H1 (cell line): ENCODE data around the gene WDR3. TPM values are rescaled to one million over a fixed set of nuclear protein-coding genes. Genes with fewer than 3 reads are reported as not detected.
A peak's percentile ranks its signal among the peaks of the same experiment; 100 is the strongest.

Source experiments
- BACH1 ChIP-seq: IDR thresholded peaks from 2 replicates; pipeline ENCODE4 v1.6.1; 2012; ENCODE audit warnings: low read length, improper control_type of control experiment
- CBX5 ChIP-seq: fragments of 300-800, 300-1000 bp; sonication (generic); IDR thresholded peaks from 2 replicates; pipeline ENCODE4 v1.7.1; 2016; ENCODE audit warnings: antibody characterized with exemption, low read length, low read depth
- CHD7 ChIP-seq: fragments of 300-600 bp; sonication (generic); IDR thresholded peaks from 2 replicates; pipeline ENCODE4 v1.7.1; 2012; ENCODE audit warnings: low read length, moderate library complexity, mild to moderate bottlenecking, inconsistent platforms; ENCODE audit not compliant: insufficient replicate concordance
- EZH2 ChIP-seq: fragments of 200-600 bp; sonication (generic); IDR thresholded peaks from 2 replicates; pipeline ENCODE4 v1.7.1; 2012; ENCODE audit warnings: low read depth, mild to moderate bottlenecking, moderate library complexity, low read length, inconsistent platforms; ENCODE audit not compliant: severe bottlenecking
- JUN ChIP-seq: IDR thresholded peaks from 2 replicates; pipeline ENCODE4 v1.6.1; 2011; ENCODE audit warnings: low read depth, mild to moderate bottlenecking, improper control_type of control experiment, low read length
- MAFK ChIP-seq: IDR thresholded peaks from 2 replicates; pipeline ENCODE4 v1.6.1; 2012; ENCODE audit warnings: low read depth, mild to moderate bottlenecking, improper control_type of control experiment, low read length
- NANOG ChIP-seq: IDR thresholded peaks from 2 replicates; pipeline ENCODE4 v1.6.1; 2011; ENCODE audit warnings: low read length, low read depth, mild to moderate bottlenecking, inconsistent platforms; ENCODE audit not compliant: insufficient read depth, poor library complexity, severe bottlenecking
- SP1 ChIP-seq: IDR thresholded peaks from 2 replicates; pipeline ENCODE4 v1.6.1; 2011; ENCODE audit warnings: low read depth, low read length
- TAF7 ChIP-seq: optimal IDR thresholded peaks from 2 replicates; pipeline ENCODE3; 2011; ENCODE audit warnings: low read depth, mild to moderate bottlenecking, inconsistent platforms, low read length, moderate library complexity, borderline replicate concordance
- TCF12 ChIP-seq: IDR thresholded peaks from 2 replicates; pipeline ENCODE4 v1.6.1; 2011; ENCODE audit warnings: low read depth, mild to moderate bottlenecking, low read length
- polyA plus RNA-seq, 7 experiments: library from polyadenylated mRNA; depleted of rRNA in 3 of 7; stranded (reverse) in 5 of 7; unstranded in 2 of 7; fragments of >200 nt in 5 of 7; fragments of 200-250 nt in 2 of 7; gene quantifications; 1 replicate in 5 of 7; 2 replicates in 1 of 7; 4 replicates in 1 of 7; pipeline versions ENCODE4 v1.2.1 to v1.2.3, GENCODE V29; 2011 to 2013; ENCODE audit warnings: missing spikeins in 2 of 7, mixed read lengths in 2 of 7
- total RNA-seq: library from RNA; stranded (reverse); fragmentation: NEBNext Ultra II Directional; extraction: Animal tissue kit (Norgen Biotek cat#: 25700); gene quantifications from 2 replicates; pipeline ENCODE4 v1.2.1, GENCODE V29; 2021

The WDR3 gene
- total and polyA plus RNA-seq, 2 of the 8 experiments (the other 6 are each of a cell fraction or from before 2014, with no cell fraction given): 18.2 to 67.9 TPM

- TF ChIP-seq TCF12: no peak
- no peak for TF ChIP-seq NANOG
- peak; percentile 56 for TF ChIP-seq TAF7
- no peak for TF ChIP-seq CBX5
- no peak for TF ChIP-seq JUN
- no peak for TF ChIP-seq EZH2
- TF ChIP-seq SP1: peak; percentile 49; the same call in 1 of the 2 replicates
- no peak for TF ChIP-seq CHD7
- TF ChIP-seq MAFK: no peak
- TF ChIP-seq BACH1: no peak
Observed at GRCh38 chr1:117929343-117930172, at the start of gene WDR3, which contains the start of gene GDAP2 (continued).
